GM12864 (cell line): ENCODE results near the gene UTP25.

Experiments used
- DNase-seq: peaks from one replicate; pipeline ENCODE4 v3.0.0-alpha.2; 2011; ENCODE audit warnings: low read depth
- H3K4me3 ChIP-seq: 2 replicates; pipeline ENCODE4 v1.5.1; 2011; ENCODE audit warnings: mild to moderate bottlenecking, low read depth, low read length, control low read depth
- TF ChIP-seq, protein P1 (sequence below): IDR thresholded peaks from 2 replicates; pipeline ENCODE4 v1.5.1; 2011; ENCODE audit warnings: low read depth, mild to moderate bottlenecking, moderate library complexity, low read length, control low read depth, inconsistent platforms; ENCODE audit errors: missing control alignments

UTP25 gene

DNA sequence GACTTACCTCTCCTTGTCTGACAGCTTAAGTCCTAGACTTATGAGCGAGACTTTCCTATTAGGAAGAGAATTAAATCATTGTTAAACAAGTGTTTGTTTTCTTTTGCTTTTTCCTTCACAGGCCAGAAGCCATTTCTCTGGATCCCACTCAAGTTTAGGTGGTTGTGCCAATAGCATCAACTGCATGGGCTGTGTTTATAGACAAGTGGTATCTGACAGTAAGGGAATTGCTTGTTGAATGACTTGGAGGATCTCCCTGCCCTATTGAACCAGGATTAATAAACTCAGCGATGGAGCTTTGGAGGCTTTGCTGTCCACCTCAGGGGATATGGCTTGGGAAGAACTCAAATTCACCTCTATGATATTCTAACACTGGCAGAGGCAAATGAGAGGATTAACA is 43.7 kb downstream of the UTP25 start:
- no peak for DNase-seq
- TF ChIP-seq, protein P1, sequence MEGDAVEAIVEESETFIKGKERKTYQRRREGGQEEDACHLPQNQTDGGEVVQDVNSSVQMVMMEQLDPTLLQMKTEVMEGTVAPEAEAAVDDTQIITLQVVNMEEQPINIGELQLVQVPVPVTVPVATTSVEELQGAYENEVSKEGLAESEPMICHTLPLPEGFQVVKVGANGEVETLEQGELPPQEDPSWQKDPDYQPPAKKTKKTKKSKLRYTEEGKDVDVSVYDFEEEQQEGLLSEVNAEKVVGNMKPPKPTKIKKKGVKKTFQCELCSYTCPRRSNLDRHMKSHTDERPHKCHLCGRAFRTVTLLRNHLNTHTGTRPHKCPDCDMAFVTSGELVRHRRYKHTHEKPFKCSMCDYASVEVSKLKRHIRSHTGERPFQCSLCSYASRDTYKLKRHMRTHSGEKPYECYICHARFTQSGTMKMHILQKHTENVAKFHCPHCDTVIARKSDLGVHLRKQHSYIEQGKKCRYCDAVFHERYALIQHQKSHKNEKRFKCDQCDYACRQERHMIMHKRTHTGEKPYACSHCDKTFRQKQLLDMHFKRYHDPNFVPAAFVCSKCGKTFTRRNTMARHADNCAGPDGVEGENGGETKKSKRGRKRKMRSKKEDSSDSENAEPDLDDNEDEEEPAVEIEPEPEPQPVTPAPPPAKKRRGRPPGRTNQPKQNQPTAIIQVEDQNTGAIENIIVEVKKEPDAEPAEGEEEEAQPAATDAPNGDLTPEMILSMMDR: no peak

DNA sequence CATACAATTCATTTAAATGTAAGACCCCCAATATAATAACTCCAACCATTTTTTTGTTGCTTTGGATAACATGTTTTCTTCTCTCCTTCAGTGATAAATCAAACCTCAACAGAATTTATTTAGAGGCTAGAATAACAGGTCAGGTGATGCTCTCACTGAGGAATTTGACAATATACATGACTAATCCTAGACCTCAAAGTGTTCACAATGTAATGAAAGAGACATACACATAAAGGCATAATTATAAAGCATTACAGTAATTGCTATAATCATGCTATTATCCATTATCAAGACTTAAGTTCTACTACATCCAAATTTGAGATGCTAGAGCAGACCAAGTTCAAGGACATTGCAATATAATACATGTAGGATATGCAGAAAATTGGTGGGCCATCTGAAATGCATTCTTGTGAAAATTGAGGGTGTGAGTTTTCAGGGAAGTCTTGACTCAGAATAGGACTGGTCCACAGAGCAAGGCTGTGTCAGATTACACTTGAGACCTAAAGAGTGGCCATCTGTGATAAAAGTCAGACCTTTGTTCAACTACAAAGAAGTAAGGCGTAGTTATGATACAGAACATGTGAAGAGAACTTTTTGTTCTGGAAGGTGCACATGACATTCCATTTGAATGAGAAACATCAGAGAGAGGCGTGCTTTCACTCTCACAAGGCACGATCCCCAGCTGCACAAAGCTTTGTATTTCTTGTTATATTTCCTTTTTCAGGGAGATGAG is 45.5 kb downstream of the UTP25 start:
- TF ChIP-seq, protein P1: no peak
- no peak for DNase-seq
- no peak overlapping the region for H3K4me3 ChIP-seq

More for the DNA sequence above, 43.7 kb downstream of the UTP25 start:
- no peak overlapping the region for H3K4me3 ChIP-seq

DNA sequence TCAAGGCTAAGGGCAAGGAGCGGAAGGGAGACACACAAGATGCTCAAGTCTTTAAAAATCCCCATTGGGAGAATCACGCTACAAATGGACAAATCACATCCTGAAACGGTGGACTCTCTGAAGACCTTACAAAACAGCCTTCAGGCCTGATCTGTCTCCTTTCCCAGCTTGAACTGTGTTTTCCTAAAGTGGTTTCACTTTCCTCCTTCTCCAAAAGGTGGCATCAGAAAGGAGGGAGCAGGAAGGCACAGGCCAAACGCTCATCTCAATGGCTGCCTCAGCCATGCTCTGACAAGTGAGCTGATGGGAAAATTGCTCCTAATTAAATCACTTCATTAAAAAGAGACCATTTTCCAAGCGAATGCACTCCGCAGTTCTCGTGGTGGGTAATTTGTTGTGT is 47.7 kb downstream of the UTP25 start:
- TF ChIP-seq, protein P1: no peak
- H3K4me3 ChIP-seq: no peak overlapping the region
- no peak for DNase-seq

DNA sequence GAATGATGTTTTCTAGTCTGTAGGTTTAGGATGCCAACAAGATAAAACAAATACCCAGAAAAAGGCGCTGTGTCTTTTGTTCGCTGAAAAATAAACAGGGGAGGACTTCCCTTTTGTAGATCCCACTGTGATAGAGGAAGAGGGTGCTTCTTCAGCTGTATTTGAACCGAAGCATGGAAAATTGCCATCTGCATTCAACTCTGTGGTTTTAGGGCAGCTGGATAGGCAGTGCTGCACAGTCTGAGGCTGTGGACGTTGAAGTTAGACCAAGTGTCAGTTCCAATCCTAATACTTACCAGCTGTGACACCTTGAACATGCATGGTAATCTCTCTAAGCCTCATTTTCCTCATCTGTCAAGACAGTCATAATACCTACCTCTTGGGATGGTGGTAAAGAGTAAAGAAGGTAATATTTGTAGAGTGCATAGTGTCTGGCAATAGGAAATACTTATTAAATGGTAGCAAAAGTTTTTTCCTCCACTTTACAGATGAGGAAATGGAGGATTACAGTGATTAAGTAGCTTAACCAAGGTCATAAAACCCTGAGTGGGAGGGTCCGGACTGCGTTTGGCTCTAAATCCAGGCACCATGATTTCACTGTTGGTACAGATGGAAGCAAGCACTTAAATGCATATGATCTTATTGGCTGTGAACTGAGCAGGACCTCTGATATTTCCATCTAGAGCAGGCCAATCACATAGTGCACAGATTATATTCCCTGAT is 48.5 kb downstream of the UTP25 start:
- TF ChIP-seq, protein P1: no peak
- no peak for DNase-seq
- no peak overlapping the region for H3K4me3 ChIP-seq

DNA sequence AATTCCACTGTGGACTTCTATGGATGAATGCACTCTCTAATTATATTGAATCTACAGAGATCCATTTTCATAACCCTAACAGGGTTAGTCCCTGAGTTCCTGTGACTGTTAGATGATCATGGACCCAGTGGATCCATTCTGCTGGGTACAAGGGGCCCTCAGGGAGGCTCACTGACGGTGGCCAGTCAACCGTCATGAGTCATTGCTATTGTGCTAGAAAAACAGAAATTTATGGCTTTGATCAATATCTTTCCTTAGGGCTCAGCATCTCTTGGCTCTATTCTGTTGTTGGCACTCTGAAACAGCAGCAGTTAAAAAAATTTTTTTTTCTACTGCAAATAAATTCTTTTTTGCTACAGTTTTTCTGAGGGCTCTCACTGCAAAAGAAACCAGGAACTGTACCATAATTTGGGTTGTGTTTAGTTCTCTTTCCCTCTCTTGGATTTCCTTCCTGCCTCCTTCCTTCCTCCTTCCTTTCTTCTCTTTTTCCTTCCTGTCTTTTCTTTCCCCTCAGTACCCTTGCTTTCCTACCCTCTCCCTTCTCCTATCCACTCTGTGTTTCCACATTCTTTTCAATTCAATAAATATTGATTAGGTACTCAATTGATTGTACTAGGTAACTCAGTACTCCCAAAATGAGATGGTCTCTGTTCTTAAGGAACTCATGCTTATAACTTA is 49.5 kb downstream of the UTP25 start:
- no peak overlapping the region for H3K4me3 ChIP-seq
- no peak for DNase-seq
- TF ChIP-seq, protein P1: no peak

DNA sequence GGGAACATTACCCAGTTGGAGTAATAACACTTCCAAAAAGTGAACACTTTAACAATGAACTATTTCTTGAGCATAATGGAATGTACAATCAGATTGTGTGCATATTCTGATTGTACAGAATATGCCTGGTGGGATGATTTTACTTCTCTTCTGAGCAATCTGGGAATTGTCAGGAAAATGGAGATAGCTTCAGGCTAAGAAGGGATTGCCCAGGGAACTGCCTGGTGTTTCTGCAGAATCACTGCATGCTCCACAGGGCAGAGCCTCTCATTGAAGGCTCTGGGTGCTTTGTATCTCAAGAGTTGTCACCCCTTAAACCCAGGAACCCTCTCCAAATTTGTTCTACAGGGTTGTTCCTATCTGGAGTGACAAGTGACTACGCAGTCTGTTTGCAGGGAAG is 51.2 kb downstream of the UTP25 start:
- TF ChIP-seq, protein P1: no peak
- H3K4me3 ChIP-seq: no peak overlapping the region
- no peak for DNase-seq
